HG03097 (cell line): Measurements from ENCODE around the gene YDJC.
"Not testable (repeated sequence)": the region's sequence is repeated elsewhere in the genome, so short reads cannot be mapped to it uniquely, and the experiment has no call there.

ENCODE experiments used
- ATAC-seq: cut with Tn5 transposase; IDR thresholded peaks from one replicate; pipeline ENCODE4 v1.9.1; 2021; ENCODE audit not compliant: unreplicated experiment, low FRiP score

YDJC gene

GRCh38 chr22:21629255-21630149 lies at the start of gene YDJC:
Gene YDJC (minus strand): TSS chr22:21630022. CDS start chr22:21630014, 8 bp downstream.
- peak; percentile 75 for ATAC-seq

- ATAC-seq = no peak
These were observed 49.6 kb upstream of the YDJC start for GRCh38 chr22:21679383-21679782.

- ATAC-seq = not testable (repeated sequence)
These were observed 49.0 kb upstream of the YDJC start for GRCh38 chr22:21678842-21679241.

GRCh38 chr22:21677606-21678443 lies 48.0 kb upstream of the YDJC start:
- no peak for ATAC-seq

- ATAC-seq = no peak
These were observed 44.9 kb upstream of the YDJC start for GRCh38 chr22:21674638-21675245.

GRCh38 chr22:21673534-21674321 lies 43.9 kb upstream of the YDJC start:
- no peak for ATAC-seq

- no peak for ATAC-seq
These were observed 42.3 kb upstream of the YDJC start for GRCh38 chr22:21672107-21672629.

- ATAC-seq = no peak
These were observed 39.2 kb upstream of the YDJC start for GRCh38 chr22:21669026-21669425.

- no peak for ATAC-seq
These were observed 37.0 kb upstream of the YDJC start for GRCh38 chr22:21666786-21667185.

- ATAC-seq = no peak
These were observed 35.4 kb upstream of the YDJC start for GRCh38 chr22:21665047-21665851.

GRCh38 chr22:21663738-21664137 lies 33.9 kb upstream of the YDJC start:
- ATAC-seq = no peak

- ATAC-seq = no peak
These were observed 32.2 kb upstream of the YDJC start for GRCh38 chr22:21661991-21662390.

GRCh38 chr22:21660904-21661303 lies 31.1 kb upstream of the YDJC start:
- ATAC-seq = no peak

- no peak for ATAC-seq
These were observed 30.2 kb upstream of the YDJC start for GRCh38 chr22:21659864-21660525.

GRCh38 chr22:21657360-21658032 lies 27.7 kb upstream of the YDJC start:
- peak; percentile 58 for ATAC-seq

- ATAC-seq = no peak
These were observed 27.2 kb upstream of the YDJC start for GRCh38 chr22:21657020-21657359.

- ATAC-seq = no peak
These were observed 23.0 kb upstream of the YDJC start for GRCh38 chr22:21652547-21653545.
